ENCODE measurements around the gene ETV6.

- no peak for TF ChIP-seq CTCF (IDR thresholded peaks at IDR 0.05)
- no peak for TF ChIP-seq POLR2A (IDR thresholded peaks at IDR 0.05)
Observed at GRCh38 chr12:11939223-11939622, 289.7 kb downstream of the ETV6 start.
